Putamen (tissue), 1 donor: ENCODE results near the gene GALNT18.

Experiments
- DNase-seq: peaks from one replicate; pipeline ENCODE4 v3.0.0-alpha.2; 2016; ENCODE audit warnings: low spot score

GALNT18 gene

GRCh38 chr11:11498195-11498594, 123.6 kb downstream of the GALNT18 start:
- DNase-seq, result peak; percentile 56

- DNase-seq, result no peak
Measured at GRCh38 chr11:11496879-11497278, 124.9 kb downstream of the GALNT18 start.

GRCh38 chr11:11494348-11494747, 127.5 kb downstream of the GALNT18 start:
- no peak for DNase-seq

GRCh38 chr11:11493698-11494097, 128.1 kb downstream of the GALNT18 start:
- no peak for DNase-seq

- DNase-seq, result no peak
Measured at GRCh38 chr11:11491589-11491988, 130.2 kb downstream of the GALNT18 start.

GRCh38 chr11:11491014-11491413, 130.8 kb downstream of the GALNT18 start:
- DNase-seq, result no peak

- no peak for DNase-seq
Measured at GRCh38 chr11:11486423-11486822, 135.4 kb downstream of the GALNT18 start.

GRCh38 chr11:11486002-11486401, 135.8 kb downstream of the GALNT18 start:
- DNase-seq, result no peak

- peak; percentile 22 for DNase-seq
Measured at GRCh38 chr11:11483627-11484026, 138.2 kb downstream of the GALNT18 start.

- DNase-seq, result no peak
Measured at GRCh38 chr11:11482730-11483129, 139.1 kb downstream of the GALNT18 start.

GRCh38 chr11:11481371-11481770, 140.4 kb downstream of the GALNT18 start:
- no peak for DNase-seq

- no peak for DNase-seq
Measured at GRCh38 chr11:11480971-11481370, 140.8 kb downstream of the GALNT18 start.

GRCh38 chr11:11478687-11479086, 143.1 kb downstream of the GALNT18 start:
- no peak for DNase-seq

- no peak for DNase-seq
Measured at GRCh38 chr11:11477695-11478420, 143.9 kb downstream of the GALNT18 start.

- DNase-seq, result peak; percentile 45
Measured at GRCh38 chr11:11476971-11477645, 144.7 kb downstream of the GALNT18 start.

GRCh38 chr11:11476499-11476898, 145.3 kb downstream of the GALNT18 start:
- DNase-seq, result no peak

GRCh38 chr11:11472106-11472505, 149.7 kb downstream of the GALNT18 start:
- DNase-seq, result no peak

- no peak for DNase-seq
Measured at GRCh38 chr11:11471201-11471600, 150.6 kb downstream of the GALNT18 start.

GRCh38 chr11:11468954-11469353, 152.9 kb downstream of the GALNT18 start:
- no peak for DNase-seq

- no peak for DNase-seq
Measured at GRCh38 chr11:11467312-11467711, 154.5 kb downstream of the GALNT18 start.

GRCh38 chr11:11464555-11464954, 157.2 kb downstream of the GALNT18 start:
- no peak for DNase-seq

- no peak for DNase-seq
Measured at GRCh38 chr11:11463405-11463804, 158.4 kb downstream of the GALNT18 start.

GRCh38 chr11:11461473-11461872, 160.3 kb downstream of the GALNT18 start:
- no peak for DNase-seq

- no peak for DNase-seq
Measured at GRCh38 chr11:11459578-11459977, 162.2 kb downstream of the GALNT18 start.
